ENCODE measurements around the gene MRPL49.
A peak's percentile ranks its signal among the peaks of the same experiment; 100 is the strongest.

Gene MRPL49

DNA sequence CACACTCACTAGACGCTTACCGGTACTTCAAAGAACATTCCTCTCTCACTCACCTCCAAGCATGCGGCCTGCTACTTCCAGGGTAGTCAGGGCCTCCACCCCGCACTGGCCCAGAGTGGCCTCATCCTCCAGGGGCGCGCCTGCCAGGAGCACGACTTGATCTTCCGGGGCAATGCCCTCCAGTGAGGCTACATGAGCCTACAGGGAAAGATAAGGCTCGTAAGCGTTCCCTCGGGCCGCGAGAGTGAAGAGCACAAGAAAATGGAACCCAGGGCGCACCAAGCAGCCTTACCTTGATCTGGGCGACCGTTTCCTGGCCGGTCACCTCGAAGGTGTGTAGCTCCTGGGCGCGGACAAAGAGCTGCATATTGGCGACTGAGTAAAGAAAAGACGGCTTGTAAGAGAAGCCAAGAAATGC is 665 bp upstream of the MRPL49 start:
- Histone ChIP-seq H3K4me3 (ENCODE audit: low read length in 2 of 2) (peak overlapping the region; percentile 73 to 84), H3K23ac (ENCODE audit: low read depth, low read length, poor library complexity) (no peak overlapping the region), H3K27ac (replicated peaks; ENCODE audit: low read length) (no peak overlapping the region), H4K8ac (ENCODE audit: low read depth, low read length) (no peak overlapping the region), H2BK12ac (ENCODE audit: low read length) (no peak overlapping the region), H3K4me1 (ENCODE audit: control insufficient read depth in 2 of 2, insufficient read depth in 1 of 2, low read depth in 1 of 2, low read length in 2 of 2) (peaks cover 6 to 13% of the 10 kb centered on the region in 2 donors), H3K4me2 (ENCODE audit: insufficient read depth, low read length, poor library complexity, severe bottlenecking) (peak overlapping the region; percentile 70), H3K79me1 (ENCODE audit: low read depth, low read length) (peaks cover 7% of the 10 kb centered on the region), H3K9me3 (replicated peaks in 1 of 2; ENCODE audit: control insufficient read depth in 2 of 2, insufficient read depth in 1 of 2, low read depth in 1 of 2, low read length in 2 of 2) (no peaks in the 10 kb centered on the region), H3K36me3 (replicated peaks in 1 of 2; ENCODE audit: control insufficient read depth in 2 of 2, insufficient read depth in 2 of 2, low read length in 2 of 2) (peaks cover 26 to 64% of the 10 kb centered on the region in 2 donors), H4K91ac (ENCODE audit: low read depth, low read length, poor library complexity) (no peak overlapping the region), H2BK5ac (ENCODE audit: low read length) (no peak overlapping the region), H3K9ac (ENCODE audit: low read depth, low read length, poor library complexity) (peak overlapping the region; percentile 96), H2AK5ac (ENCODE audit: low read depth, low read length) (peak overlapping the region; percentile 13), H3K27me3 (ENCODE audit: control insufficient read depth in 3 of 3, insufficient read depth in 3 of 3, low read depth in 1 of 3, low read length in 3 of 3) (no peaks in the 10 kb centered on the region), H2AFZ (ENCODE audit: low read length) (peak overlapping the region; percentile 80), H3K14ac (ENCODE audit: low read length) (no peak overlapping the region), H2BK15ac (ENCODE audit: low read length) (no peak overlapping the region), H2BK120ac (ENCODE audit: low read depth, low read length) (no peak overlapping the region), H3K18ac (ENCODE audit: low read length) (no peak overlapping the region), H3K4ac (ENCODE audit: low read length) (no peak overlapping the region)
- no peak for DNase-seq (ENCODE audit: low spot score)
- no CpG with 5 or more reads among the region's 22 CpGs for WGBS, 2 donors (ENCODE audit: extremely low coverage in 2 of 2, insufficient read length in 2 of 2, insufficient replicate concordance in 1 of 2)

- Histone ChIP-seq H3K9ac (ENCODE audit: low read depth, low read length, poor library complexity) (no peak overlapping the region), H3K36me3 (replicated peaks in 1 of 2; ENCODE audit: control insufficient read depth in 2 of 2, insufficient read depth in 2 of 2, low read length in 2 of 2) (peaks cover 50 to 76% of the 10 kb centered on the region in 2 donors), H4K8ac (ENCODE audit: low read depth, low read length) (no peak overlapping the region)
These were observed 2.5 kb downstream of the MRPL49 start for GRCh38 chr11:65124480-65125196.

DNA sequence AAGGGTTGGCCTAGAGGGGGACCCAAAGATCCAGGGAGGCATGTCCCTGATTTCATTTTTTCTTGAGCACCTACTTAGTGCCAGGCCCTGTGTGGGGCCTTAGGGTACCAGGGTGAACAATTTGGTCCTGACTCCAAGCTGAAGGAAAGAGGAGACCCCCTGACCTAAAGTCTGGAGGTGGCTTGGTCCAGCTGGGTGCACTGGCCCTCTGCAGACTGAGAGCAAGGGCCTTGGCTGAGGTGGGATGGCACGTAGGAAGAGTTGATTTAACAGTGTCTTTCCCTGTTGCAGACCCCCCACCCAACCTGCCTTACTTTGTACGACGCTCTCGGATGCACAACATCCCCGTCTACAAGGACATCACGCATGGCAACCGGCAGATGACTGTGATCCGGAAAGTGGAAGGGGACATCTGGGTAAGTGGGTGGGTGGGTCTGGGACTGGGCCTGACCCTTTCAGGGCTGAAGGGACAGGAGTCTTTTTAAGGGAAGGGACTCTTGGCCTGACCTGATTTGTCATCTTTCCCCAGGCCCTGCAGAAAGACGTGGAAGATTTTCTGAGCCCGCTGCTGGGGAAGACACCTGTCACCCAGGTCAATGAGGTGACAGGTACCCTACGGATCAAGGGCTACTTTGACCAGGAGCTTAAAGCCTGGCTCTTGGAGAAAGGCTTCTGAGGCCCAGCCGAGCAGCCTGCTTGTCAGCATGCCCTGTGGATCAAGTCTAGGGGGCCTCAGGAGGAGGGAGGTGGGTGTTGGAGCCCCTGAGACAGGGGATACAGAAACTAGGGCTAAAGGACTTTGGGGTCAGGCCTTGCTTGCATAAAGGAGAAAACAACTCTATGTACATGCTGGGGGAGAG is 3.3 kb downstream of the MRPL49 start:
- no peak for DNase-seq (ENCODE audit: low spot score)
- no peak overlapping the region for H3K27ac ChIP-seq (replicated peaks; ENCODE audit: low read length)
- H3K18ac ChIP-seq (ENCODE audit: low read length) = no peak overlapping the region
- peak overlapping the region; percentile 51 for H3K9ac ChIP-seq (ENCODE audit: low read depth, low read length, poor library complexity)
- WGBS, 2 donors (ENCODE audit: extremely low coverage in 2 of 2, insufficient read length in 2 of 2, insufficient replicate concordance in 1 of 2) = no CpG with 5 or more reads among the region's 12 CpGs
- no peak overlapping the region for H4K8ac ChIP-seq (ENCODE audit: low read depth, low read length)
- no peak overlapping the region for H2BK15ac ChIP-seq (ENCODE audit: low read length)
- H2AFZ ChIP-seq (ENCODE audit: low read length) = no peak overlapping the region
- peaks cover 52 to 76% of the 10 kb centered on the region in 2 donors for H3K36me3 ChIP-seq (replicated peaks in 1 of 2; ENCODE audit: control insufficient read depth in 2 of 2, insufficient read depth in 2 of 2, low read length in 2 of 2)
- H2BK12ac ChIP-seq (ENCODE audit: low read length) = no peak overlapping the region
- H3K4me3 ChIP-seq (ENCODE audit: low read length in 2 of 2) = no peak overlapping the region
- H2BK5ac ChIP-seq (ENCODE audit: low read length) = no peak overlapping the region
- peaks cover 3 to 11% of the 10 kb centered on the region in 2 donors for H3K4me1 ChIP-seq (ENCODE audit: control insufficient read depth in 2 of 2, insufficient read depth in 1 of 2, low read depth in 1 of 2, low read length in 2 of 2)
- no peaks in the 10 kb centered on the region for H3K27me3 ChIP-seq (ENCODE audit: control insufficient read depth in 3 of 3, insufficient read depth in 3 of 3, low read depth in 1 of 3, low read length in 3 of 3)
- H3K23ac ChIP-seq (ENCODE audit: low read depth, low read length, poor library complexity) = no peak overlapping the region
- H3K9me3 ChIP-seq (replicated peaks in 1 of 2; ENCODE audit: control insufficient read depth in 2 of 2, insufficient read depth in 1 of 2, low read depth in 1 of 2, low read length in 2 of 2) = no peaks in the 10 kb centered on the region
- no peak overlapping the region for H2BK120ac ChIP-seq (ENCODE audit: low read depth, low read length)
- no peak overlapping the region for H3K14ac ChIP-seq (ENCODE audit: low read length)
- no peak overlapping the region for H3K4me2 ChIP-seq (ENCODE audit: insufficient read depth, low read length, poor library complexity, severe bottlenecking)
- no peak overlapping the region for H4K91ac ChIP-seq (ENCODE audit: low read depth, low read length, poor library complexity)
- peaks cover 6% of the 10 kb centered on the region for H3K79me1 ChIP-seq (ENCODE audit: low read depth, low read length)
- H3K4ac ChIP-seq (ENCODE audit: low read length) = no peak overlapping the region
- H2AK5ac ChIP-seq (ENCODE audit: low read depth, low read length) = no peak overlapping the region

More at GRCh38 chr11:65124480-65125196, 2.5 kb downstream of the MRPL49 start:
- no peak overlapping the region for H2BK5ac ChIP-seq (ENCODE audit: low read length)
- H2BK12ac ChIP-seq (ENCODE audit: low read length) = no peak overlapping the region
- H2BK120ac ChIP-seq (ENCODE audit: low read depth, low read length) = no peak overlapping the region
- no peak overlapping the region for H3K23ac ChIP-seq (ENCODE audit: low read depth, low read length, poor library complexity)
- no peak overlapping the region for H3K4ac ChIP-seq (ENCODE audit: low read length)
- no peak overlapping the region for H3K14ac ChIP-seq (ENCODE audit: low read length)
- H3K27me3 ChIP-seq (ENCODE audit: control insufficient read depth in 3 of 3, insufficient read depth in 3 of 3, low read depth in 1 of 3, low read length in 3 of 3) = no peaks in the 10 kb centered on the region
- no peak for DNase-seq (ENCODE audit: low spot score)
- H2BK15ac ChIP-seq (ENCODE audit: low read length) = no peak overlapping the region
- H3K27ac ChIP-seq (replicated peaks; ENCODE audit: low read length) = no peak overlapping the region
- no peak overlapping the region for H3K4me2 ChIP-seq (ENCODE audit: insufficient read depth, low read length, poor library complexity, severe bottlenecking)
- no peak overlapping the region for H3K18ac ChIP-seq (ENCODE audit: low read length)
- H3K9me3 ChIP-seq (replicated peaks in 1 of 2; ENCODE audit: control insufficient read depth in 2 of 2, insufficient read depth in 1 of 2, low read depth in 1 of 2, low read length in 2 of 2) = no peaks in the 10 kb centered on the region
- peaks cover 6% of the 10 kb centered on the region for H3K79me1 ChIP-seq (ENCODE audit: low read depth, low read length)
- WGBS, 2 donors (ENCODE audit: extremely low coverage in 2 of 2, insufficient read length in 2 of 2, insufficient replicate concordance in 1 of 2) = no CpG with 5 or more reads among the region's 5 CpGs
- H3K4me1 ChIP-seq (ENCODE audit: control insufficient read depth in 2 of 2, insufficient read depth in 1 of 2, low read depth in 1 of 2, low read length in 2 of 2) = peaks cover 3 to 11% of the 10 kb centered on the region in 2 donors
- H4K91ac ChIP-seq (ENCODE audit: low read depth, low read length, poor library complexity) = no peak overlapping the region
- no peak overlapping the region for H2AK5ac ChIP-seq (ENCODE audit: low read depth, low read length)
- no peak overlapping the region for H2AFZ ChIP-seq (ENCODE audit: low read length)
- H3K4me3 ChIP-seq (ENCODE audit: low read length in 2 of 2) = no peak overlapping the region
